Measurements from ENCODE around the gene IL1RL2.

Gene IL1RL2

GRCh38 chr2:102264952-102265351, 78.1 kb downstream of the IL1RL2 start:
- Histone ChIP-seq H3K9ac (ENCODE audit: low read length) (no peak overlapping the region), H2AFZ (ENCODE audit: low read length) (no peak overlapping the region), H3K4me1 (ENCODE audit: insufficient read depth, low read length, severe bottlenecking) (no peaks in the 10 kb centered on the region), H4K20me1 (ENCODE audit: insufficient read depth, low read length) (no peaks in the 10 kb centered on the region), H3K9me3 (ENCODE audit: low read length) (no peaks in the 10 kb centered on the region), H3F3A (ENCODE audit: insufficient read depth, low read length) (no peaks in the 10 kb centered on the region), H3K4me2 (ENCODE audit: low read length) (no peak overlapping the region), H3K79me2 (ENCODE audit: insufficient read depth, low read length) (no peaks in the 10 kb centered on the region), H3K27ac (ENCODE audit: low read depth, low read length, poor library complexity, severe bottlenecking) (no peak overlapping the region), H3K36me3 (ENCODE audit: insufficient read depth, low read length) (no peaks in the 10 kb centered on the region), H3K9me2 (ENCODE audit: low read depth, low read length) (no peaks in the 10 kb centered on the region), H3K4me3 (ENCODE audit: low read depth, low read length, poor library complexity, severe bottlenecking) (no peak overlapping the region), H3K27me3 (ENCODE audit: insufficient read depth, low read length) (no peaks in the 10 kb centered on the region)
- TF ChIP-seq EZH2 (IDR thresholded peaks at IDR 0.05; ENCODE audit: borderline replicate concordance, low read length) (no peak), CTCF (IDR thresholded peaks at IDR 0.05; ENCODE audit: low read length) (no peak)

GRCh38 chr2:102266204-102266603, 79.4 kb downstream of the IL1RL2 start:
- Histone ChIP-seq H4K20me1 (ENCODE audit: insufficient read depth, low read length) (no peaks in the 10 kb centered on the region), H3K9me2 (ENCODE audit: low read depth, low read length) (no peaks in the 10 kb centered on the region), H3F3A (ENCODE audit: insufficient read depth, low read length) (no peaks in the 10 kb centered on the region), H3K4me3 (ENCODE audit: low read depth, low read length, poor library complexity, severe bottlenecking) (no peak overlapping the region), H3K36me3 (ENCODE audit: insufficient read depth, low read length) (no peaks in the 10 kb centered on the region), H3K27ac (ENCODE audit: low read depth, low read length, poor library complexity, severe bottlenecking) (no peak overlapping the region), H3K79me2 (ENCODE audit: insufficient read depth, low read length) (no peaks in the 10 kb centered on the region), H3K4me1 (ENCODE audit: insufficient read depth, low read length, severe bottlenecking) (no peaks in the 10 kb centered on the region), H2AFZ (ENCODE audit: low read length) (no peak overlapping the region), H3K4me2 (ENCODE audit: low read length) (no peak overlapping the region), H3K27me3 (ENCODE audit: insufficient read depth, low read length) (no peaks in the 10 kb centered on the region), H3K9me3 (ENCODE audit: low read length) (no peaks in the 10 kb centered on the region), H3K9ac (ENCODE audit: low read length) (no peak overlapping the region)
- TF ChIP-seq CTCF (IDR thresholded peaks at IDR 0.05; ENCODE audit: low read length) (no peak), EZH2 (IDR thresholded peaks at IDR 0.05; ENCODE audit: borderline replicate concordance, low read length) (no peak)

DNA sequence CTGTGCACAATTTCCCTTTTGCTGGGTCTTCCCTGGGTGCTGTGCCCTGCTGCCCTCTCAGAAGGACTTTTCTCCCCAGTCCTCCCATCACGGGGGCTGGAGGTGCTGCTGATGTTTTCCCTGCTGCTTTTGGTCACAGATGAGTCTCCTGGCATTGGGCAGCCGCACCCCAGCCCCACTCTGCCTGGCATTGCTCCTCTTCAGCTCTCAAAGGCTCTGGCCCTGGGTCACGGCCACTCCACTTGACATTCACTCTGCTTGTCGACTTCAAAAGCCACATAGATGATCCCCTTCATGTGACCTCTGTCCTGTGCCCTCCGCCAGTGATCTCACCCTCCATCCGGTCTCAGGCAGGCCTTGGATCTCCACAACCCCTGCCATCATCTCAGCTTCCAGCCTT, 81.0 kb downstream of the IL1RL2 start:
- Histone ChIP-seq H3K9ac (ENCODE audit: low read length) (no peak overlapping the region), H3K36me3 (ENCODE audit: insufficient read depth, low read length) (no peaks in the 10 kb centered on the region), H3K27ac (ENCODE audit: low read depth, low read length, poor library complexity, severe bottlenecking) (no peak overlapping the region)

More for the DNA sequence above, 81.0 kb downstream of the IL1RL2 start:
- Histone ChIP-seq H4K20me1 (ENCODE audit: insufficient read depth, low read length) (no peaks in the 10 kb centered on the region), H3K27me3 (ENCODE audit: insufficient read depth, low read length) (no peaks in the 10 kb centered on the region), H2AFZ (ENCODE audit: low read length) (no peak overlapping the region), H3K4me2 (ENCODE audit: low read length) (no peak overlapping the region), H3K9me2 (ENCODE audit: low read depth, low read length) (no peaks in the 10 kb centered on the region), H3K9me3 (ENCODE audit: low read length) (no peaks in the 10 kb centered on the region), H3K79me2 (ENCODE audit: insufficient read depth, low read length) (no peaks in the 10 kb centered on the region), H3F3A (ENCODE audit: insufficient read depth, low read length) (no peaks in the 10 kb centered on the region), H3K4me1 (ENCODE audit: insufficient read depth, low read length, severe bottlenecking) (no peaks in the 10 kb centered on the region), H3K4me3 (ENCODE audit: low read depth, low read length, poor library complexity, severe bottlenecking) (no peak overlapping the region)
- TF ChIP-seq CTCF (IDR thresholded peaks at IDR 0.05; ENCODE audit: low read length): no peak
- TF ChIP-seq EZH2 (IDR thresholded peaks at IDR 0.05; ENCODE audit: borderline replicate concordance, low read length): no peak

All from OCI-LY1 (cell line).